GM21381 (cell line): Measurements from ENCODE around the gene VASN.

Experiments
- ATAC-seq: cut with Tn5 transposase; IDR thresholded peaks from one replicate; pipeline ENCODE4 v1.9.1; 2021; ENCODE audit warnings: mild to moderate bottlenecking, moderate library complexity; ENCODE audit not compliant: unreplicated experiment

VASN gene

GRCh38 chr16:4370570-4371356 is 885 bp upstream of the VASN start:
- ATAC-seq = no peak

DNA sequence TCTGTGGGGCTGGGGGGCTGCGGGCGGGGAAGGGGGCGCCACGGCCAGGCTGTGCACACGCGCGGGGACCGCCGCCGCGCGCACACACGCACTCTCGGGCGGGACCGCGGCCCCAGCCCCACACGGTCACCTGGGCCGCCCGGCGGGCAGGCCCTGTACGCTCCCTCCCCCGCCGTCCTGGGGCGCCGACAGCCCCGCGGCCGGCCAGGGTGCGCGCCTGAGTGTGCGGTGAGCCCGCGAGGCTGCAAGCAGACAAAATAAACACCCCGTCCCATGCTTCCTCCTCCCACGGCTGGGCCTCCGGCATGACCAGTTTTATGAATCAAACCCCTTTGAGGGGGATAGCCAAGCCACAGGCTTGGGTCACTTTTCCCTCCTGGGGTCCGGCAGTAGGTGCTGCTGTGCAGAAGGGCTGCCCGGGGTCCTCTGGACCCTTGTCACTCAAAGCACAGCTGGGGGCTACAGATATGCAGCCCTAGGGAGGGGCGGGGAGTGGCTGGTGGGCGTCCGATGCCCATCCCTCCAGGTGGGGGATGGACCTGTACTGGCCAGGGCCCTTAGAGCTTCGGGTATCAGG is 441 bp downstream of the VASN start:
- ATAC-seq = no peak

DNA sequence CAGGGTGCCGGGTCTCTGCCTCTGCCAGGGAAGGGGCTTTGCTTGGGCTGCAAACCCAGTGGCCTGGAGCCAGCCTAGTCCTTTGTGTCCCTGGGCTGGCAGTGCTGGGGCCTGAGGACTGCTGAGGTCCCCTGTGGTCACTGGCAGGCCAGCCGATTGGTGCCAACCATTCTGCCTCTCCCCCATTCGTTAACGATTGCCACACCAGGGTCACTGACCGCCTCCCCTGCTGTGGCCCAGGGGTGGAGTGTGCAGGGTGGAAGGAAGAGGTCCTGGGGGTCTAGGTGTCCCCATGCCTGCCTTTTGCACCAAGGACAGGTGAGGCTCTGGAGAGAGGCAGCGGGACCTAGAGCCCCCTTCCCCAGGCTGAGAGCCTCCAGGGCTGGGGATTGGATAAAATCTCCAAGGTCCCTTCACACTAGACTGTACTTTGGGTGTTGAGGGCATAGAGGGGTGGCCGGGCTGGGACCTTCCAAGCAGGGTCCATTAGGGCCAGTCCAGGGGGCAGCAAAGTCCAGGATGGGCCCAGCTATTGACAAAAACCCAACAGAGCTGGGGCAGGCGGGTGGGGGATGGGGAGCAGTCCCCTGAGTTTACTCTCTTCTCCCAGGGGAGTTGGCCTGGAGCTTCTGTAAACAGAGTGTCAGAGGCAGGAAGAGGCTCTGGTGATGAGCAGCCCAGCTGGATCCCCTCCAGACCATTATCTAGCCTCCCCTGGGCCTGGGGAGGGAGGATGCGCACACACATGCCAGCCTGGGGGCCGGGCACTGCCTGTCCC is 1.1 kb downstream of the VASN start:
- no peak for ATAC-seq

DNA sequence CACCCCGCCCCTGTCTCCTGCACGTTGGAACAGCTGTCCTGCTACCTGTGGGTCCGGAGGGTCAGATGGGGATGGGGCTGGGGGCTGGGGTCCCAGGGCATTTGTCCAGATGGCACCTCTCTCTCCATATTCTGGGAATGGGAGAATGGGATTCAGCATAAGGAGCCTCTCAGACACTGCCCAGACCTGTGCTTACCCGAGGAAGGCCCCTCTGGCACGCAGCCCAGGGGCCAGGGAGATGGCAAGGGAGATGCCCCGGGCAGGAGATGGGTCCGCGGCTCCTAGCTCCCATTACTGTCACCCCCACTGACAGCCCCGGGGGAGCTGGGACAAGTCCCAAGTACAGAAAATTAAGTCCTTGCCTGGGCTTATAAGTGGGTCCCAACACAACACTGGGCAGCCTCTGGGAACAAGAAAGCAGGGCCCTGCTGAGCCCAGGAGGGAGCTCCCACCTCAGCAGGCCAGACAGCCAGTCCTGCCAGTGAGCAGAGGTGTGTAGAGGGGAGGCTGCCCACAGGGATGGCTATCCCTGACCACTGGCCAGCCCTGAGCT is 1.8 kb downstream of the VASN start:
- ATAC-seq = no peak

- no peak for ATAC-seq
Observed at GRCh38 chr16:4373909-4374742, 2.5 kb downstream of the VASN start.

GRCh38 chr16:4375717-4376116 is 4.1 kb downstream of the VASN start:
- no peak for ATAC-seq

- ATAC-seq = no peak
Observed at GRCh38 chr16:4376126-4376892, 4.7 kb downstream of the VASN start.

GRCh38 chr16:4376893-4377572 is 5.4 kb downstream of the VASN start:
- no peak for ATAC-seq

GRCh38 chr16:4377573-4378154 is 6.0 kb downstream of the VASN start:
- no peak for ATAC-seq

DNA sequence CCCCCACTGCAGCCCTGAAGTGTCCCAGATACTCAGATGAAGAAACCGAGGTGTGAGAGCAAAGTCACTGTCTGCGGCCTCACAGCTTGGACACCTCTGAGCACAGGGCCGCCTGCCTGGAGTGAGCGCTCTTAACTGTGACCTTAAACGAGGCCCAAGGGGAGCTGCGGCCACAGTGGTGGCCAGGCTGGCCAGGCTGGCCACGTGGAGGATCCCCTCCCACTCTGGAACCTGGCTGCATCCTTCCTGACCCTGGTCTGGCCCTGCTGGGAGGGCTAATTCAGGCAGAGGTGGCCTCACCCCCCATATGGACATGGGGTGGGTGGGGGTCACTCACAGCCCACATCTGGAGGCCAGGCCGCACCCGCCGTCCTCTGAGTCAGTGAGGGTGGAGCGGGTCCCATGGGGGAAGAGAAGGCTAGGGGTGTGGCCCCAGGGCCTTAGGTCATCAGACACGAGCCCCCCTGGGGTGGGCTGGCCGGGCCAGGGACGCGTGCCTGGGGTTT is 6.6 kb downstream of the VASN start:
- no peak for ATAC-seq

- ATAC-seq = no peak
Observed at GRCh38 chr16:4378999-4379690, 7.5 kb downstream of the VASN start.

- no peak for ATAC-seq
Observed at GRCh38 chr16:4380119-4381063, 8.7 kb downstream of the VASN start.

DNA sequence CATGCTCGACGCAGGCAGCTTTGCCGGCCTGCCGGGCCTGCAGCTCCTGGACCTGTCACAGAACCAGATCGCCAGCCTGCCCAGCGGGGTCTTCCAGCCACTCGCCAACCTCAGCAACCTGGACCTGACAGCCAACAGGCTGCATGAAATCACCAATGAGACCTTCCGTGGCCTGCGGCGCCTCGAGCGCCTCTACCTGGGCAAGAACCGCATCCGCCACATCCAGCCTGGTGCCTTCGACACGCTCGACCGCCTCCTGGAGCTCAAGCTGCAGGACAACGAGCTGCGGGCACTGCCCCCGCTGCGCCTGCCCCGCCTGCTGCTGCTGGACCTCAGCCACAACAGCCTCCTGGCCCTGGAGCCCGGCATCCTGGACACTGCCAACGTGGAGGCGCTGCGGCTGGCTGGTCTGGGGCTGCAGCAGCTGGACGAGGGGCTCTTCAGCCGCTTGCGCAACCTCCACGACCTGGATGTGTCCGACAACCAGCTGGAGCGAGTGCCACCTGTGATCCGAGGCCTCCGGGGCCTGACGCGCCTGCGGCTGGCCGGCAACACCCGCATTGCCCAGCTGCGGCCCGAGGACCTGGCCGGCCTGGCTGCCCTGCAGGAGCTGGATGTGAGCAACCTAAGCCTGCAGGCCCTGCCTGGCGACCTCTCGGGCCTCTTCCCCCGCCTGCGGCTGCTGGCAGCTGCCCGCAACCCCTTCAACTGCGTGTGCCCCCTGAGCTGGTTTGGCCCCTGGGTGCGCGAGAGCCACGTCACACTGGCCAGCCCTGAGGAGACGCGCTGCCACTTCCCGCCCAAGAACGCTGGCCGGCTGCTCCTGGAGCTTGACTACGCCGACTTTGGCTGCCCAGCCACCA is 9.7 kb downstream of the VASN start:
- ATAC-seq = no peak

DNA sequence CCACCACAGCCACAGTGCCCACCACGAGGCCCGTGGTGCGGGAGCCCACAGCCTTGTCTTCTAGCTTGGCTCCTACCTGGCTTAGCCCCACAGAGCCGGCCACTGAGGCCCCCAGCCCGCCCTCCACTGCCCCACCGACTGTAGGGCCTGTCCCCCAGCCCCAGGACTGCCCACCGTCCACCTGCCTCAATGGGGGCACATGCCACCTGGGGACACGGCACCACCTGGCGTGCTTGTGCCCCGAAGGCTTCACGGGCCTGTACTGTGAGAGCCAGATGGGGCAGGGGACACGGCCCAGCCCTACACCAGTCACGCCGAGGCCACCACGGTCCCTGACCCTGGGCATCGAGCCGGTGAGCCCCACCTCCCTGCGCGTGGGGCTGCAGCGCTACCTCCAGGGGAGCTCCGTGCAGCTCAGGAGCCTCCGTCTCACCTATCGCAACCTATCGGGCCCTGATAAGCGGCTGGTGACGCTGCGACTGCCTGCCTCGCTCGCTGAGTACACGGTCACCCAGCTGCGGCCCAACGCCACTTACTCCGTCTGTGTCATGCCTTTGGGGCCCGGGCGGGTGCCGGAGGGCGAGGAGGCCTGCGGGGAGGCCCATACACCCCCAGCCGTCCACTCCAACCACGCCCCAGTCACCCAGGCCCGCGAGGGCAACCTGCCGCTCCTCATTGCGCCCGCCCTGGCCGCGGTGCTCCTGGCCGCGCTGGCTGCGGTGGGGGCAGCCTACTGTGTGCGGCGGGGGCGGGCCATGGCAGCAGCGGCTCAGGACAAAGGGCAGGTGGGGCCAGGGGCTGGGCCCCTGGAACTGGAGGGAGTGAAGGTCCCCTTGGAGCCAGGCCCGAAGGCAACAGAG is 10.5 kb downstream of the VASN start:
- ATAC-seq = no peak

GRCh38 chr16:4382795-4383357 is 11.2 kb downstream of the VASN start:
- no peak for ATAC-seq
